HepG2 (cell line): Measurements from ENCODE around the gene BACH2. TPM values are rescaled to one million over a fixed set of nuclear protein-coding genes. Genes with fewer than 3 reads are reported as not detected.

ENCODE experiments used
- ATAC-seq: fragments of 200-7000 bp; cut with Tn5 transposase; 3 replicates; pipeline ENCODE4 v1.9.1; 2020; ENCODE audit warnings: mild to moderate bottlenecking, moderate library complexity
- BruUV-seq: library from RNA; stranded (reverse); fragments of 400-500 nt; replicated peaks from 2 replicates; lab custom pipeline; 2021; lab: Mats Ljungman, UMichigan
- CTCF ChIA-PET: fragments of 300-600 bp; formaldehyde crosslinking; extraction: SDS; loops from one replicate; lab custom pipeline; 2021; ENCODE audit warnings: low total read pairs, inconsistent platforms, low intra/inter-chr PET ratio; lab: Yijun Ruan, JAX
- POLR2A ChIA-PET: fragments of 350-600 bp; sonication (Branson Sonifier 250); formaldehyde crosslinking; loops from one replicate; lab custom pipeline; 2020; ENCODE audit warnings: antibody characterized with exemption, inconsistent platforms; lab: Yijun Ruan, JAX
- DNase-seq: peaks from one replicate; pipeline ENCODE4 v3.0.0-alpha.2; 2015; ENCODE audit warnings: low spot score
- FAIRE-seq: peaks from 3 replicates; lab custom pipeline; 2011; peaks lifted over from hg19 to GRCh38; lab: Jason Lieb, UNC
- H2AFZ ChIP-seq: one replicate; pipeline ENCODE4 v1.6.1; 2011; ENCODE audit warnings: low read length, inconsistent platforms
- H3K27ac ChIP-seq: fragments of 300-600 bp; 3 replicates; pipeline ENCODE4 v1.8.0; 2011; ENCODE audit warnings: mixed run types, mild to moderate bottlenecking, mixed read lengths, low read length, inconsistent platforms; ENCODE audit not compliant: insufficient read depth; ENCODE audit errors: extremely low read length
- H3K27me3 ChIP-seq, 2 experiments: fragments of 200-600 bp in 1 of 2; 2 replicates in 1 of 2; 3 replicates in 1 of 2; pipeline versions ENCODE4 v1.6.0 to v1.8.0; 2011; ENCODE audit warnings: low read length in 2 of 2, mild to moderate bottlenecking in 2 of 2, moderate library complexity in 2 of 2, inconsistent platforms in 1 of 2; ENCODE audit not compliant: insufficient read depth in 2 of 2, control insufficient read depth in 1 of 2
- H3K36me3 ChIP-seq, 2 experiments: fragments of 200-600 bp in 1 of 2; replicated peaks in 1 of 2; 2 replicates in 1 of 2; 3 replicates in 1 of 2; pipeline versions ENCODE4 v1.5.1 to v1.8.0; 2011; ENCODE audit warnings: low read length in 2 of 2, inconsistent platforms in 1 of 2; ENCODE audit not compliant: insufficient read depth in 2 of 2, control insufficient read depth in 1 of 2
- H3K4me1 ChIP-seq: 2 replicates; pipeline ENCODE4 v1.5.1; 2012; ENCODE audit warnings: low read length, inconsistent platforms; ENCODE audit not compliant: insufficient read depth
- H3K4me2 ChIP-seq: 2 replicates; pipeline ENCODE4 v1.6.0; 2011; ENCODE audit warnings: low read depth, low read length, inconsistent platforms
- H3K4me3 ChIP-seq, 3 experiments: fragments of 200-600 bp in 1 of 3; sonication (generic), shearing (Covaris generic) in 1 of 3; replicated peaks in 1 of 3; 2 replicates each; pipeline ENCODE4 v1.5.1; 2011 to 2016; ENCODE audit warnings: low read length in 3 of 3, inconsistent platforms in 2 of 3, low read depth in 2 of 3, mild to moderate bottlenecking in 2 of 3, control low read depth in 1 of 3, mixed read lengths in 1 of 3; ENCODE audit not compliant: insufficient read depth in 1 of 3
- H3K79me2 ChIP-seq: one replicate; pipeline ENCODE4 v1.6.1; 2011; ENCODE audit warnings: low read length, inconsistent platforms; ENCODE audit not compliant: insufficient read depth
- H3K9ac ChIP-seq: 2 replicates; pipeline ENCODE4 v1.6.0; 2011; ENCODE audit warnings: mild to moderate bottlenecking, low read depth, low read length, inconsistent platforms; ENCODE audit not compliant: insufficient read depth
- H3K9me3 ChIP-seq: 2 replicates; pipeline ENCODE4 v1.5.1; 2012; ENCODE audit warnings: mild to moderate bottlenecking, low read length
- H4K20me1 ChIP-seq: 2 replicates; pipeline ENCODE4 v1.6.0; 2011; ENCODE audit warnings: inconsistent platforms, mild to moderate bottlenecking, low read length, moderate library complexity; ENCODE audit not compliant: insufficient read depth
- AGO1 ChIP-seq: fragments of 200-400 bp; formaldehyde crosslinking; IDR thresholded peaks from 2 replicates; pipeline ENCODE4 v1.6.1; 2017; ENCODE audit warnings: mild to moderate bottlenecking, low read depth, low read length, moderate library complexity; ENCODE audit not compliant: poor library complexity, severe bottlenecking
- ATF1 ChIP-seq: IDR thresholded peaks from 2 replicates; pipeline ENCODE4 v1.6.1; 2016; ENCODE audit warnings: mild to moderate bottlenecking, control low read depth
- IKZF4 ChIP-seq: sonication (generic); formaldehyde crosslinking; IDR thresholded peaks from 2 replicates; pipeline ENCODE4 v1.5.1; 2020; ENCODE audit warnings: borderline replicate concordance, mild to moderate bottlenecking, low read depth, missing genetic modification reagents; ENCODE audit errors: not compliant biosample characterization
- JDP2 ChIP-seq: sonication (generic); formaldehyde crosslinking; IDR thresholded peaks from 2 replicates; pipeline ENCODE4 v1.8.1; 2022; ENCODE audit warnings: missing genetic modification reagents, borderline replicate concordance
- KDM5A ChIP-seq: fragments of 200-600 bp; sonication (generic); IDR thresholded peaks from 2 replicates; pipeline ENCODE4 v1.7.0; 2018; ENCODE audit warnings: antibody characterized with exemption, mild to moderate bottlenecking, low read length, borderline replicate concordance
- MAFF ChIP-seq: IDR thresholded peaks from 2 replicates; pipeline ENCODE4 v1.6.1; 2011; ENCODE audit warnings: low read depth, low read length, improper control_type of control experiment
- MAFK ChIP-seq, 2 experiments: IDR thresholded peaks in 1 of 2; conservative IDR thresholded peaks in 1 of 2; 2 replicates each; pipeline ENCODE4 v1.6.1; 2011; ENCODE audit warnings: improper control_type of control experiment in 2 of 2, low read length in 2 of 2
- NFE2L1 ChIP-seq: sonication (generic); formaldehyde crosslinking; IDR thresholded peaks from 2 replicates; pipeline ENCODE4 v1.4.0; 2020; ENCODE audit warnings: missing genetic modification reagents, mild to moderate bottlenecking, borderline replicate concordance
- REL ChIP-seq: sonication (generic); formaldehyde crosslinking; conservative IDR thresholded peaks from 2 replicates; pipeline ENCODE4 v1.8.0; 2022; ENCODE audit warnings: mild to moderate bottlenecking, missing genetic modification reagents, moderate library complexity
- ZNF143 ChIP-seq: sonication (generic); formaldehyde crosslinking; IDR thresholded peaks from 2 replicates; pipeline ENCODE4 v1.4.0; 2020; ENCODE audit warnings: missing genetic modification reagents
- ZNF280B ChIP-seq: sonication (generic); formaldehyde crosslinking; IDR thresholded peaks from 2 replicates; pipeline ENCODE4 v1.5.0; 2020; ENCODE audit warnings: missing genetic modification reagents, mild to moderate bottlenecking, borderline replicate concordance
- ZNF335 ChIP-seq: sonication (generic); formaldehyde crosslinking; IDR thresholded peaks from 2 replicates; pipeline ENCODE4 v1.4.0; 2020; ENCODE audit warnings: missing genetic modification reagents
- ZNF350 ChIP-seq: sonication (generic); formaldehyde crosslinking; IDR thresholded peaks from 2 replicates; pipeline ENCODE4 v1.4.0; 2020; ENCODE audit warnings: mild to moderate bottlenecking, low read depth, missing genetic modification reagents, borderline replicate concordance
- ZNF563 ChIP-seq: sonication (generic); formaldehyde crosslinking; IDR thresholded peaks from 2 replicates; pipeline ENCODE4 v1.8.0; 2022; ENCODE audit warnings: mild to moderate bottlenecking, moderate library complexity, missing genetic modification reagents
- WGBS: methylation state at CpG from one replicate; pipeline ENCODE4 v1.1.6; 2017; ENCODE audit warnings: low lambda C conversion rate; 5-methylcytosine and 5-hydroxymethylcytosine counted together
- in situ Hi-C: cut with HindIII; loops from 2 replicates; pipeline ENCODE4 v1.10.0; 2017; ENCODE audit warnings: low pct_unique_long_range_greater_than_20kb; ENCODE audit not compliant: extremely low pct_ligation_motif_present
- intact Hi-C: fragments of 100-400 bp; cut with micrococcal nuclease; formaldehyde crosslinking; loops from one replicate; pipeline ENCODE4 v1.10.0; 2022; ENCODE audit not compliant: unreplicated experiment
- polyA plus RNA-seq, 8 experiments: library from polyadenylated mRNA; depleted of rRNA in 3 of 8; stranded (reverse) in 7 of 8; unstranded in 1 of 8; fragments of >200 nt; fragmentation: Illumina TruSeq in 4 of 8; extraction: Trizol in 4 of 8; gene quantifications; 2 replicates each; pipeline versions ENCODE4 v1.2.1 to v1.2.3, GENCODE V29; 2011 to 2016; ENCODE audit warnings: low read depth in 4 of 8, missing spikeins in 1 of 8, mixed read lengths in 1 of 8; ENCODE audit not compliant: insufficient read depth in 1 of 8
- total RNA-seq, 5 experiments: library from RNA; depleted of rRNA; stranded (reverse); fragments of >200 nt; fragmentation: Illumina TruSeq; extraction: Trizol; gene quantifications; 2 replicates each; pipeline ENCODE4 v1.2.3, GENCODE V29; 2016; ENCODE audit warnings: low read depth in 1 of 5
- TF ChIP-seq, protein P1 (sequence below): sonication (generic); formaldehyde crosslinking; IDR thresholded peaks from 2 replicates; pipeline ENCODE4 v1.4.0; 2020; ENCODE audit warnings: missing genetic modification reagents
- TF ChIP-seq, protein P2 (sequence below): sonication (generic); formaldehyde crosslinking; IDR thresholded peaks from 2 replicates; pipeline ENCODE4 v1.5.1; 2020; ENCODE audit warnings: missing genetic modification reagents, mild to moderate bottlenecking, borderline replicate concordance

The BACH2 gene
- total and polyA plus RNA-seq, 2 of the 13 experiments (the other 11 are each of a cell fraction or from before 2014, with no cell fraction given): 0.01 TPM; not detected in 1

DNA sequence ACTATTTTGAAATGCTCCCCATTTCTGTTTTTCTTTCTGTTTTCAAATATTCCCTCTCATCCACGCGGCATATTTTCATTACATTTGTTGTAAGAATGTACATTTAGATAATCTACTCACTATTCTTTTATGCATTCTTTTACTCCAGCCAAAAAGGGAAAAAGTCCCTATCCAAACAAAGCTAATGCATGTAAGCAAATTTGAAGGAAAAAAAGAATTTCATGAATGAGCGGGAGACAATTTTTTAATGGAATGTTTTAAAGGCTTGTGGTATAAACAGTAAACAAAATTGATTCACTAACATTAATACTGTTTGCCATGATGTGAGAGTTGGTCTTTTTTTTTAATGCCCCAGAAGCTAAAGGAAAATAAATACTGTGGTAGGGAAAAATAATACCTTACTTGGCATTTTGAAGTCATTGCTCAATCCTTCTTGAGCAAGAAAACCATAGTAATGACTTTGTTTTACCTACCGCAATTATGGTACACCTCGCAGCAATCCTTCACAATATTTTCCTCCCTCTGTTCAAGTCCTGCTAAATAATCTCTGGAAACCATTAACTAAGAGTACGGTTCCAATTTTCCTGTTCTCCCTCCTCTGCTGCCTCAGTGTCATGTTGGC, 79.0 kb downstream of the BACH2 start:
- H3K4me1 ChIP-seq: peaks cover 31% of the 10 kb centered on the region
- H3K79me2 ChIP-seq: no peaks in the 10 kb centered on the region
- H3K27ac ChIP-seq: no peak overlapping the region
- 38% methylated on average over 6 of the region's 6 CpGs for WGBS
- H3K27me3 ChIP-seq: no peaks in the 10 kb centered on the region; a peak in 2 of 5 replicates
- H3K9ac ChIP-seq: no peak overlapping the region
- BruUV-seq: no TSS peak
- CTCF ChIA-PET: no interaction called here
- TF ChIP-seq, protein P1, sequence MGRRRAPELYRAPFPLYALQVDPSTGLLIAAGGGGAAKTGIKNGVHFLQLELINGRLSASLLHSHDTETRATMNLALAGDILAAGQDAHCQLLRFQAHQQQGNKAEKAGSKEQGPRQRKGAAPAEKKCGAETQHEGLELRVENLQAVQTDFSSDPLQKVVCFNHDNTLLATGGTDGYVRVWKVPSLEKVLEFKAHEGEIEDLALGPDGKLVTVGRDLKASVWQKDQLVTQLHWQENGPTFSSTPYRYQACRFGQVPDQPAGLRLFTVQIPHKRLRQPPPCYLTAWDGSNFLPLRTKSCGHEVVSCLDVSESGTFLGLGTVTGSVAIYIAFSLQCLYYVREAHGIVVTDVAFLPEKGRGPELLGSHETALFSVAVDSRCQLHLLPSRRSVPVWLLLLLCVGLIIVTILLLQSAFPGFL (CRISPR knock-in tag): no peak
- TF ChIP-seq MAFF (0 out of 2 replicates have a peak, but pooled peaks have one; percentile 31), AGO1 (no peak), ZNF350 (CRISPR knock-in tag) (no peak), ZNF143 (CRISPR knock-in tag) (no peak), ZNF335 (CRISPR knock-in tag) (no peak), REL (CRISPR knock-in tag) (no peak), ZNF563 (no peak), NFE2L1 (no peak), ATF1 (CRISPR knock-in tag) (0 out of 2 replicates have a peak, but pooled peaks have one; percentile 37), JDP2 (CRISPR knock-in tag) (no peak), KDM5A (no peak), IKZF4 (no peak), ZNF280B (CRISPR knock-in tag) (no peak), MAFK (conservative IDR thresholded peaks at IDR 0.05 in 1 of 2, IDR thresholded peaks at IDR 0.05 in 1 of 2; ENCODE audit: low read length in 2 of 2) (peak in 1 of 2 experiments; percentile 34; a peak in 2 of 4 replicates)
- TF ChIP-seq, protein P2, sequence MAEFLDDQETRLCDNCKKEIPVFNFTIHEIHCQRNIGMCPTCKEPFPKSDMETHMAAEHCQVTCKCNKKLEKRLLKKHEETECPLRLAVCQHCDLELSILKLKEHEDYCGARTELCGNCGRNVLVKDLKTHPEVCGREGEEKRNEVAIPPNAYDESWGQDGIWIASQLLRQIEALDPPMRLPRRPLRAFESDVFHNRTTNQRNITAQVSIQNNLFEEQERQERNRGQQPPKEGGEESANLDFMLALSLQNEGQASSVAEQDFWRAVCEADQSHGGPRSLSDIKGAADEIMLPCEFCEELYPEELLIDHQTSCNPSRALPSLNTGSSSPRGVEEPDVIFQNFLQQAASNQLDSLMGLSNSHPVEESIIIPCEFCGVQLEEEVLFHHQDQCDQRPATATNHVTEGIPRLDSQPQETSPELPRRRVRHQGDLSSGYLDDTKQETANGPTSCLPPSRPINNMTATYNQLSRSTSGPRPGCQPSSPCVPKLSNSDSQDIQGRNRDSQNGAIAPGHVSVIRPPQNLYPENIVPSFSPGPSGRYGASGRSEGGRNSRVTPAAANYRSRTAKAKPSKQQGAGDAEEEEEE (CRISPR knock-in tag): no peak
- TF ChIP-seq, all 625 proteins: peak for 3
- no peak for DNase-seq
- no peak for FAIRE-seq
- Histone ChIP-seq H2AFZ (no peak overlapping the region), H4K20me1 (no peaks in the 10 kb centered on the region), H3K4me3 (no peak overlapping the region), H3K9me3 (no peaks in the 10 kb centered on the region), H3K4me2 (peak overlapping the region; percentile 50; the same call in 1 of the 2 replicates), H3K36me3 (no peaks in the 10 kb centered on the region)
- ATAC-seq: no peak
- intact Hi-C loops (no loop called here), in situ Hi-C loops (no loop called here)
- POLR2A ChIA-PET: no interaction called here
